DMS114 treated with DMSO at 0.1 percent for 48 hours (cell line): ENCODE data around the gene ZNF521.

Experiments
- DNase-seq: peaks from one replicate; lab custom pipeline; 2025; ENCODE audit not compliant: unreplicated experiment; lab: John Stamatoyannopoulos, UW

Gene ZNF521

GRCh38 chr18:25253136-25253535, 98.8 kb downstream of the ZNF521 start:
- DNase-seq = no peak

- DNase-seq = no peak
Measured at GRCh38 chr18:25251068-25251467, 100.9 kb downstream of the ZNF521 start.

- DNase-seq = no peak
Measured at GRCh38 chr18:25250474-25250851, 101.5 kb downstream of the ZNF521 start.

- no peak for DNase-seq
Measured at GRCh38 chr18:25248755-25249154, 103.2 kb downstream of the ZNF521 start.

GRCh38 chr18:25247725-25248124, 104.2 kb downstream of the ZNF521 start:
- no peak for DNase-seq

GRCh38 chr18:25244924-25245698, 106.9 kb downstream of the ZNF521 start:
- DNase-seq = no peak

GRCh38 chr18:25244170-25244569, 107.8 kb downstream of the ZNF521 start:
- no peak for DNase-seq

- DNase-seq = no peak
Measured at GRCh38 chr18:25243754-25244153, 108.2 kb downstream of the ZNF521 start.

GRCh38 chr18:25243257-25243656, 108.7 kb downstream of the ZNF521 start:
- no peak for DNase-seq

GRCh38 chr18:25240420-25240770, 111.6 kb downstream of the ZNF521 start:
- DNase-seq = no peak

GRCh38 chr18:25239581-25240419, 112.2 kb downstream of the ZNF521 start:
- DNase-seq = no peak

GRCh38 chr18:25239151-25239550, 112.8 kb downstream of the ZNF521 start:
- DNase-seq = no peak

- no peak for DNase-seq
Measured at GRCh38 chr18:25237571-25238267, 114.2 kb downstream of the ZNF521 start.

GRCh38 chr18:25236736-25237135, 115.2 kb downstream of the ZNF521 start:
- no peak for DNase-seq

GRCh38 chr18:25235401-25236042, 116.4 kb downstream of the ZNF521 start:
- DNase-seq = no peak

- DNase-seq = no peak
Measured at GRCh38 chr18:25234740-25235345, 117.1 kb downstream of the ZNF521 start.

- no peak for DNase-seq
Measured at GRCh38 chr18:25234322-25234639, 117.7 kb downstream of the ZNF521 start.

GRCh38 chr18:25233528-25234321, 118.2 kb downstream of the ZNF521 start:
- DNase-seq = no peak

GRCh38 chr18:25231327-25231691, 120.7 kb downstream of the ZNF521 start:
- no peak for DNase-seq

GRCh38 chr18:25230658-25231326, 121.2 kb downstream of the ZNF521 start:
- no peak for DNase-seq
